K562 (cell line): ENCODE measurements around the gene UIMC1. TPM values are rescaled to one million over a fixed set of nuclear protein-coding genes. Genes with fewer than 3 reads are reported as not detected.
A peak's percentile ranks its signal among the peaks of the same experiment; 100 is the strongest.

ENCODE experiments used
- CBX1 ChIP-seq: sonication (generic); IDR thresholded peaks from 2 replicates; pipeline ENCODE4 v1.6.1; 2016; ENCODE audit warnings: antibody characterized with exemption, low read depth, mild to moderate bottlenecking
- E2F6 ChIP-seq, 2 experiments: IDR thresholded peaks; 2 replicates each; pipeline ENCODE4 v1.6.1; 2011; ENCODE audit warnings: borderline replicate concordance in 1 of 2, control low read depth in 1 of 2, low read depth in 1 of 2, low read length in 1 of 2, mild to moderate bottlenecking in 1 of 2, mixed read lengths in 1 of 2, moderate library complexity in 1 of 2; ENCODE audit not compliant: insufficient read depth in 1 of 2, insufficient read length in 1 of 2, poor library complexity in 1 of 2, severe bottlenecking in 1 of 2; ENCODE audit errors: extremely low read depth in 1 of 2
- ELF4 ChIP-seq: fragments of 450-650 bp; formaldehyde crosslinking; IDR thresholded peaks from 2 replicates; pipeline ENCODE4 v1.4.0; 2022; ENCODE audit warnings: missing genetic modification characterization
- EP300 ChIP-seq: IDR thresholded peaks from 2 replicates; pipeline ENCODE4 v1.6.1; 2012; ENCODE audit warnings: low read length, improper control_type of control experiment
- HEY1 ChIP-seq: fragments of 250-450 bp; sonication (Bioruptor Pico); IDR thresholded peaks from 2 replicates; pipeline ENCODE4 v1.5.0; 2020; ENCODE audit warnings: mild to moderate bottlenecking, moderate library complexity, borderline replicate concordance
- HMG20B ChIP-seq: fragments of 250-450 bp; sonication (Bioruptor Pico); IDR thresholded peaks from 2 replicates; pipeline ENCODE4 v1.5.0; 2021; ENCODE audit warnings: mild to moderate bottlenecking
- MAFF ChIP-seq: IDR thresholded peaks from 2 replicates; pipeline ENCODE4 v1.6.1; 2012; ENCODE audit warnings: low read length, improper control_type of control experiment
- MEF2D ChIP-seq: conservative IDR thresholded peaks from 2 replicates; pipeline ENCODE4 v1.6.1; 2016; ENCODE audit warnings: low read depth, missing genetic modification characterization, missing compliant biosample characterization
- MYNN ChIP-seq, 2 experiments: sonication (generic); formaldehyde crosslinking in 1 of 2; IDR thresholded peaks; 2 replicates each; pipeline versions ENCODE4 v1.5.0 to v1.6.1; 2016 to 2020; ENCODE audit warnings: antibody characterized with exemption in 1 of 2, missing genetic modification reagents in 1 of 2
- RAD21 ChIP-seq, 2 experiments: fragments of 250-450 bp in 1 of 2; fragments of 450-650 bp in 1 of 2; sonication (Bioruptor Pico) in 1 of 2; formaldehyde crosslinking in 1 of 2; IDR thresholded peaks in 1 of 2; conservative IDR thresholded peaks in 1 of 2; 2 replicates each; pipeline versions ENCODE4 v1.4.0 to v1.8.0; 2020 to 2022; ENCODE audit warnings: mild to moderate bottlenecking in 2 of 2, moderate library complexity in 1 of 2
- SUPT5H ChIP-seq: fragments of 450-650 bp; IDR thresholded peaks from 2 replicates; pipeline ENCODE4 v1.6.1; 2016
- ZBTB11 ChIP-seq, 3 experiments: fragments of 200-800 bp in 1 of 3; fragments of 250-450 bp in 1 of 3; fragments of 450-650 bp in 1 of 3; sonication (Bioruptor Pico) in 1 of 3; sonication (Bioruptor generic) in 1 of 3; formaldehyde crosslinking in 1 of 3; IDR thresholded peaks; 2 replicates each; pipeline versions ENCODE4 v1.6.1 to v1.8.0; 2016 to 2022; ENCODE audit warnings: mild to moderate bottlenecking in 2 of 3, missing genetic modification characterization in 2 of 3, missing compliant biosample characterization in 1 of 3, moderate library complexity in 1 of 3
- ZNF239 ChIP-seq: fragments of 250-450 bp; sonication (Bioruptor Pico); IDR thresholded peaks from 2 replicates; pipeline ENCODE4 v1.4.0; 2020; ENCODE audit warnings: mild to moderate bottlenecking
- ZNF75A ChIP-seq: fragments of 450-650 bp; formaldehyde crosslinking; IDR thresholded peaks from 2 replicates; pipeline ENCODE4 v1.4.0; 2020; ENCODE audit warnings: mild to moderate bottlenecking
- polyA plus RNA-seq, 8 experiments: library from polyadenylated mRNA; depleted of rRNA in 4 of 8; stranded (reverse) in 5 of 8; unstranded in 3 of 8; fragments of >200 nt; fragmentation: Nextera tagmentation in 2 of 8; fragmentation: Illumina TruSeq in 1 of 8; extraction: Ambion mirVana in 2 of 8; extraction: Trizol in 1 of 8; gene quantifications; 2 replicates each; pipeline versions ENCODE4 v1.2.1 to v1.2.3, GENCODE V29; 2011 to 2014; ENCODE audit warnings: inconsistent platforms in 1 of 8, missing spikeins in 1 of 8
- total RNA-seq, 7 experiments: library from RNA; depleted of rRNA in 6 of 7; stranded (reverse); fragments of >200 nt in 6 of 7; fragmentation: Illumina TruSeq in 2 of 7; extraction: Trizol in 2 of 7; gene quantifications; 2 replicates each; pipeline versions ENCODE4 v1.2.1 to v1.2.3, GENCODE V29; 2011 to 2021; ENCODE audit warnings: low replicate concordance in 1 of 7

Gene UIMC1
- total and polyA plus RNA-seq, 9 of the 15 experiments (the other 6 are each of a cell fraction or from before 2014, with no cell fraction given) = 14.9 to 51.7 (median 36.8) TPM

DNA sequence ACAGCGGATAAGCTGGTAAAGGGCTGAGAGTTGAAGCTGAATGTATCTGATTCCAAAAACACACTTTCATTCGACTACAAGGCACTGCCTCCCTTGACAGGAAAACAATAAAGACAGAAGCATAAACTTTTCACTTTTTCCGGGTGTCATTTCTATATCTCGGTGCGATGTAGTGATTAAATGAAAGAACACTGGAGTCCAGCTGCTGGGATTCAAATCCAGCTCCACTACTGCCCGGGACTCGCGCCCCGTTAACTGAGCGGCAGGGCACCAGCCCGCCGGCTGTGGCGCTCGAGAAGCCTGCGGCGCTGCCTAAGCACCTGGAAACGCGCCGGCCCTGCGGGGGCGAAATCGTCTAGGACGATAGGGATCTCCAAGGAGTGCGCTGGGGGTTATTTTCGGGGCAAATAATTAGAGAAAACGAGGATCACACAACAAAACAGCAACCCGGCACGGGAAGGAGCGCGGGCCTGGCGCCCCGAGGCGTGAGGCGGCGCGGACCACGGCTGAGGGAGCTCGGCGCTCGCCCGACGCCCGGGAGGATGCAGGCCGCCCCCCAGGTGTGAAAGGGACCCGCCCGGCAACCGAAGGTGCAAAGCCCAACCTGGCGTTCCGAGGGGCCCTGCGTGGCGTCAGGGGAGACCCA lies 837 bp downstream of the UIMC1 start (continued):
- TF ChIP-seq ZBTB11 (CRISPR knock-in tag; IDR thresholded peaks at IDR 0.05) (peak in 1 of 3 experiments; percentile 12; a peak in 1 of 6 replicates), MYNN (IDR thresholded peaks at IDR 0.05) (peak; percentile 50; the same call in 1 of the 2 replicates), MYNN (CRISPR knock-in tag; IDR thresholded peaks at IDR 0.05) (no peak), MEF2D (tag) (no peak), MAFF (no peak), CBX1 (peak; percentile 21; the same call in 1 of the 2 replicates), ELF4 (peak; percentile 40; the same call in 1 of the 2 replicates), ZNF239 (CRISPR knock-in tag) (no peak), E2F6 (IDR thresholded peaks at IDR 0.05; ENCODE audit: borderline replicate concordance in 1 of 2, extremely low read depth in 1 of 2, insufficient read depth in 1 of 2, insufficient read length in 1 of 2, low read depth in 1 of 2, low read length in 1 of 2, poor library complexity in 1 of 2, severe bottlenecking in 1 of 2) (peak in 1 of 2 experiments; percentile 68), RAD21 (CRISPR knock-in tag; conservative IDR thresholded peaks at IDR 0.05 in 1 of 2, IDR thresholded peaks at IDR 0.05 in 1 of 2) (peak; percentile 12 to 40; a peak in 2 of 4 replicates), ZNF75A (CRISPR knock-in tag) (no peak), SUPT5H (no peak), HEY1 (CRISPR knock-in tag) (no peak), EP300 (peak; percentile 12; the same call in 1 of the 2 replicates), HMG20B (CRISPR knock-in tag) (no peak)
